H1 (cell line): Measurements from ENCODE around the gene RAB43. TPM values are rescaled to one million over a fixed set of nuclear protein-coding genes. Genes with fewer than 3 reads are reported as not detected.

Experiments
- CTCF ChIA-PET: fragments of 300-600 bp; sonication (Branson Sonifier 250); formaldehyde crosslinking; loops from one replicate; lab custom pipeline; 2021; ENCODE audit not compliant: partially characterized antibody; lab: Charles Lee
- POLR2A ChIA-PET: fragments of 300-600 bp; sonication (Branson Sonifier 250); formaldehyde crosslinking; loops from one replicate; lab custom pipeline; 2021; ENCODE audit warnings: inconsistent platforms; ENCODE audit not compliant: partially characterized antibody; lab: Charles Lee
- DNase-seq, 2 experiments: peaks; one replicate each; pipeline versions ENCODE4 v3.0.0 to v3.0.0-alpha.2; 2010 to 2022; ENCODE audit warnings: low spot score in 2 of 2, low read depth in 1 of 2, mixed read lengths in 1 of 2
- FAIRE-seq: peaks from 2 replicates; lab custom pipeline; 2011; peaks lifted over from hg19 to GRCh38; lab: Jason Lieb, UNC
- H2AFZ ChIP-seq: 2 replicates; pipeline ENCODE4 v1.8.1; 2012; ENCODE audit warnings: low read length, inconsistent platforms
- H2AK5ac ChIP-seq: 2 replicates; pipeline ENCODE4 v1.6.1; 2013; ENCODE audit warnings: low read depth, low read length
- H2BK120ac ChIP-seq: replicated peaks from 2 replicates; pipeline ENCODE3; 2013; ENCODE audit warnings: low read depth, low read length, inconsistent platforms
- H2BK12ac ChIP-seq: 2 replicates; pipeline ENCODE4 v1.6.1; 2013; ENCODE audit warnings: low read depth, low read length
- H2BK15ac ChIP-seq: 2 replicates; pipeline ENCODE4 v1.6.1; 2013; ENCODE audit warnings: low read length
- H2BK20ac ChIP-seq: 2 replicates; pipeline ENCODE4 v1.6.1; 2013; ENCODE audit warnings: low read length
- H2BK5ac ChIP-seq: 2 replicates; pipeline ENCODE4 v1.6.1; 2013; ENCODE audit warnings: low read depth, low read length
- H3K14ac ChIP-seq: 2 replicates; pipeline ENCODE4 v1.6.1; 2013; ENCODE audit warnings: inconsistent platforms; ENCODE audit not compliant: insufficient read length
- H3K18ac ChIP-seq: 2 replicates; pipeline ENCODE4 v1.6.1; 2013; ENCODE audit warnings: low read length; ENCODE audit errors: extremely low read depth
- H3K23ac ChIP-seq: 2 replicates; pipeline ENCODE4 v1.6.1; 2013; ENCODE audit warnings: inconsistent platforms; ENCODE audit not compliant: insufficient read length
- H3K23me2 ChIP-seq: 2 replicates; pipeline ENCODE4 v1.6.1; 2013; ENCODE audit warnings: low read depth, low read length
- H3K27ac ChIP-seq: 2 replicates; pipeline ENCODE4 v1.6.1; 2011; ENCODE audit warnings: low read depth, low read length, inconsistent platforms
- H3K27me3 ChIP-seq, 4 experiments: replicated peaks in 1 of 4; 1 replicate in 1 of 4; 2 replicates in 3 of 4; pipeline versions ENCODE4 v1.6.1 to v1.8.1; 2011 to 2013; ENCODE audit warnings: low read length in 3 of 4, mild to moderate bottlenecking in 3 of 4, inconsistent platforms in 2 of 4, mixed read lengths in 2 of 4, moderate library complexity in 1 of 4; ENCODE audit not compliant: control insufficient read depth in 3 of 4, insufficient read depth in 3 of 4; ENCODE audit errors: extremely low read depth in 1 of 4
- H3K36me3 ChIP-seq, 4 experiments: 2 replicates each; pipeline versions ENCODE4 v1.6.1 to v1.8.1; 2011 to 2013; ENCODE audit warnings: mild to moderate bottlenecking in 4 of 4, low read length in 3 of 4, moderate library complexity in 2 of 4, control low read depth in 1 of 4, inconsistent platforms in 1 of 4; ENCODE audit not compliant: insufficient read depth in 4 of 4, control insufficient read depth in 2 of 4
- H3K4ac ChIP-seq: replicated peaks from 2 replicates; pipeline ENCODE3; 2013; ENCODE audit warnings: low read length, low read depth, mixed read lengths, inconsistent platforms; ENCODE audit not compliant: insufficient read length
- H3K4me1 ChIP-seq, 4 experiments: replicated peaks in 1 of 4; 1 replicate in 1 of 4; 2 replicates in 3 of 4; pipeline versions ENCODE4 v1.6.1 to v1.8.1; 2011 to 2013; ENCODE audit warnings: low read length in 3 of 4, inconsistent platforms in 2 of 4, mixed read lengths in 1 of 4; ENCODE audit not compliant: insufficient read depth in 4 of 4, control insufficient read depth in 3 of 4
- H3K4me2 ChIP-seq, 2 experiments: 2 replicates each; pipeline versions ENCODE4 v1.6.1 to v1.8.1; 2011 to 2013; ENCODE audit warnings: low read depth in 2 of 2, low read length in 2 of 2, control low read depth in 1 of 2, inconsistent platforms in 1 of 2, mild to moderate bottlenecking in 1 of 2; ENCODE audit not compliant: insufficient read depth in 1 of 2
- H3K4me3 ChIP-seq, 4 experiments: fragments of 200-600, 300-600 bp in 1 of 4; sonication (generic), shearing (Covaris generic), sonication (Bioruptor Twin) in 1 of 4; 2 replicates each; pipeline versions ENCODE4 v1.5.1 to v1.8.1; 2011 to 2016; ENCODE audit warnings: low read length in 4 of 4, low read depth in 3 of 4, control low read depth in 2 of 4, inconsistent platforms in 2 of 4, mild to moderate bottlenecking in 2 of 4, mixed read lengths in 1 of 4, moderate library complexity in 1 of 4; ENCODE audit not compliant: insufficient read depth in 2 of 4; ENCODE audit errors: extremely low read depth in 1 of 4
- H3K56ac ChIP-seq: replicated peaks from 2 replicates; pipeline ENCODE3; 2013; ENCODE audit warnings: low read depth, mild to moderate bottlenecking, mixed read lengths, low read length, inconsistent platforms; ENCODE audit not compliant: insufficient read length
- H3K79me1 ChIP-seq: 2 replicates; pipeline ENCODE4 v1.6.1; 2013; ENCODE audit warnings: low read depth, low read length, control low read depth
- H3K79me2 ChIP-seq, 2 experiments: 2 replicates each; pipeline versions ENCODE4 v1.6.1 to v1.8.1; 2012 to 2013; ENCODE audit warnings: low read length in 2 of 2, mild to moderate bottlenecking in 2 of 2, inconsistent platforms in 1 of 2; ENCODE audit not compliant: insufficient read depth in 2 of 2, control insufficient read depth in 1 of 2
- H3K9ac ChIP-seq, 4 experiments: replicated peaks in 1 of 4; 1 replicate in 1 of 4; 2 replicates in 3 of 4; pipeline versions ENCODE4 v1.6.1 to v1.8.1; 2011 to 2013; ENCODE audit warnings: low read depth in 3 of 4, low read length in 3 of 4, control low read depth in 2 of 4, mild to moderate bottlenecking in 2 of 4, moderate library complexity in 2 of 4, inconsistent platforms in 1 of 4; ENCODE audit errors: extremely low read depth in 1 of 4
- H3K9me3 ChIP-seq, 2 experiments: 2 replicates each; pipeline versions ENCODE4 v1.6.1 to v1.8.1; 2012 to 2013; ENCODE audit warnings: mild to moderate bottlenecking in 2 of 2, moderate library complexity in 2 of 2, control low read depth in 1 of 2, inconsistent platforms in 1 of 2, low read depth in 1 of 2, low read length in 1 of 2, mixed read lengths in 1 of 2; ENCODE audit not compliant: insufficient read depth in 2 of 2
- H4K20me1 ChIP-seq, 2 experiments: replicated peaks in 1 of 2; 2 replicates each; pipeline versions ENCODE3 to v1.8.1; 2011 to 2013; ENCODE audit warnings: inconsistent platforms in 2 of 2, low read length in 2 of 2, mild to moderate bottlenecking in 1 of 2; ENCODE audit not compliant: insufficient read depth in 2 of 2, control insufficient read depth in 1 of 2
- H4K5ac ChIP-seq: 2 replicates; pipeline ENCODE4 v1.6.1; 2013; ENCODE audit warnings: low read length, low read depth, mixed read lengths, inconsistent platforms; ENCODE audit not compliant: insufficient read length
- H4K8ac ChIP-seq: 2 replicates; pipeline ENCODE4 v1.8.0; 2013; ENCODE audit warnings: mild to moderate bottlenecking, moderate library complexity, low read length, inconsistent platforms; ENCODE audit not compliant: insufficient read depth; ENCODE audit errors: extremely low read depth
- H4K91ac ChIP-seq: replicated peaks from 2 replicates; pipeline ENCODE3; 2013; ENCODE audit warnings: low read length, mixed read lengths, inconsistent platforms; ENCODE audit not compliant: insufficient read length
- KDM4A ChIP-seq: IDR thresholded peaks from one replicate; pipeline ENCODE4 v1.7.1; 2012; ENCODE audit warnings: low read depth, mild to moderate bottlenecking, moderate library complexity, low read length, inconsistent platforms; ENCODE audit not compliant: severe bottlenecking
- WGBS, 2 experiments: shearing (Covaris generic) in 1 of 2; methylation state at CpG; one replicate each; pipeline versions ENCODE4 v1.1.6 to v1.1.7; 2013 to 2015; ENCODE audit warnings: low lambda C conversion rate in 2 of 2, mixed read lengths in 2 of 2, inconsistent platforms in 1 of 2, low coverage in 1 of 2, missing lambda C conversion rate in 1 of 2; ENCODE audit not compliant: insufficient replicate concordance in 2 of 2, insufficient coverage in 1 of 2, insufficient read length in 1 of 2; ENCODE audit errors: extremely low coverage in 1 of 2, missing lambda C conversion rate in 1 of 2; 5-methylcytosine and 5-hydroxymethylcytosine counted together
- polyA plus RNA-seq, 7 experiments: library from polyadenylated mRNA; depleted of rRNA in 3 of 7; stranded (reverse) in 5 of 7; unstranded in 2 of 7; fragments of >200 nt in 5 of 7; fragments of 200-250 nt in 2 of 7; gene quantifications; 1 replicate in 5 of 7; 2 replicates in 1 of 7; 4 replicates in 1 of 7; pipeline versions ENCODE4 v1.2.1 to v1.2.3, GENCODE V29; 2011 to 2013; ENCODE audit warnings: missing spikeins in 2 of 7, mixed read lengths in 2 of 7
- total RNA-seq: library from RNA; stranded (reverse); fragmentation: NEBNext Ultra II Directional; extraction: Animal tissue kit (Norgen Biotek cat#: 25700); gene quantifications from 2 replicates; pipeline ENCODE4 v1.2.1, GENCODE V29; 2021

RAB43 gene
- total and polyA plus RNA-seq, 2 of the 8 experiments (the other 6 are each of a cell fraction or from before 2014, with no cell fraction given) = 13.1 to 19.4 TPM

DNA sequence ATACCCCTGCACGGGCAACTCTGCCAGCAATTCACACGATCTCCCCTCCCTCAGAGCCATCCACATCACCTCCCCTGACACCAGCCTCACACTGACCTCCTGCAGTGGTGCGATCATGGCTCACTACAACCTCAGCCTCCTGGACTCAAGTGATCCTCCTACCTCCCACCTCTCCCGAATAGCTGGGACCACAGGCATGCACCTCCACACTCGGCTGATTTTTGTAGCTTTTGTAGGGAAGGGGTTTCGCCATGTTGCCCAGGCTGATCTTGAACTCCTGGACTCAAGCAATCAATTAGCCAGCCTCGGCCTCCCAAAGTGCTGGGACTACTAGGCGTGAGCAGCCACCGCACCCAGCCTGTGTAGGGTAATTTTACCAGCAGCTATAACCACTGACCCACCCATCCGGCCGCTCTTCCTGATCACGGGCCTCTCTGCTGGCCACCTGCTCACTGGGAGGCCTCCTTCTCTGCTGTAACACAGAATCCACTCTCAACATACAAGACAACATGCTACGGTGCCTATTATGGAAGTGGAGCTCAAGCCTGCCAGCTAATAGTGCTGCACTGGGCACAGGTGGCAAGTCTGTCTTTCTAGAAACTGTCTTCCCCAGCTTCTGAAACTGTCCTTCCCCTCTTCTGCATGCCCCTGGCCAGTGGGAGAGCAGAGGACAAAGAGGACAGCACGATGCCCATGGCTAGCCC lies 56.4 kb downstream of the RAB43 start:
- H3K9me3 ChIP-seq = no peaks in the 10 kb centered on the region
- ChIA-PET CTCF (interaction anchor here (0.8 to 14.9 kb wide), 4 partner anchors 9 to 20 kb away, joined by 3 to 210 read pairs (median 6); partner anchors contain the start of gene GP9), POLR2A (interaction anchor here (0.6 to 1.2 kb wide), 2 partner anchors 12 to 420 kb away, joined by 4 to 7 read pairs; no protein-coding TSS in a partner anchor)
- no peak overlapping the region for H3K18ac ChIP-seq
- no peaks in the 10 kb centered on the region for H3K27me3 ChIP-seq
- no peak overlapping the region for H4K91ac ChIP-seq
- H2BK5ac ChIP-seq = no peak overlapping the region
- H4K20me1 ChIP-seq = no peaks in the 10 kb centered on the region
- H3K27ac ChIP-seq = no peak overlapping the region
- no peak overlapping the region for H2AFZ ChIP-seq
- no peaks in the 10 kb centered on the region; a peak in 1 of 7 replicates for H3K4me1 ChIP-seq
- 90% methylated on average over 14 of the region's 14 CpGs; no CpG with 5 or more reads in 1 of the 2 experiments for WGBS, 2 experiments
- H4K5ac ChIP-seq = no peak overlapping the region
- no peak overlapping the region for H3K14ac ChIP-seq
- no peaks in the 10 kb centered on the region for H3K79me2 ChIP-seq
- no peaks in the 10 kb centered on the region for H3K79me1 ChIP-seq
- no peak overlapping the region for H3K4me2 ChIP-seq
- H2AK5ac ChIP-seq = no peak overlapping the region
- H3K9ac ChIP-seq = no peak overlapping the region; a peak in 1 of 7 replicates
- no peaks in the 10 kb centered on the region for H3K23me2 ChIP-seq
- FAIRE-seq = no peak
- no peak overlapping the region for H2BK20ac ChIP-seq
- H3K36me3 ChIP-seq = no peaks in the 10 kb centered on the region
- H3K4ac ChIP-seq = no peak overlapping the region
- no peak overlapping the region for H3K4me3 ChIP-seq
- H4K8ac ChIP-seq = no peak overlapping the region
- no peak overlapping the region for H2BK12ac ChIP-seq
- no peak overlapping the region for H3K56ac ChIP-seq
- H2BK120ac ChIP-seq = no peak overlapping the region
- DNase-seq = no peak
- no peak overlapping the region for H3K23ac ChIP-seq
- no peak overlapping the region for H2BK15ac ChIP-seq
- no peak for TF ChIP-seq KDM4A
